Liver (tissue), 3 donors: ENCODE data around the gene KNG1.

ENCODE experiments used
- EGR1 ChIP-seq, 2 donors: IDR thresholded peaks; 2 replicates each; pipeline ENCODE4 v1.6.1; 2016 to 2018; ENCODE audit warnings: antibody characterized with exemption in 2 of 2, low read depth in 2 of 2
- FOXA1 ChIP-seq: IDR thresholded peaks from 2 replicates; pipeline ENCODE4 v1.6.1; 2016; ENCODE audit warnings: antibody characterized with exemption
- MAX ChIP-seq: IDR thresholded peaks from 2 replicates; pipeline ENCODE4 v1.6.1; 2016; ENCODE audit warnings: antibody characterized with exemption
- RAD21 ChIP-seq, 2 donors: IDR thresholded peaks; 2 replicates each; pipeline ENCODE4 v1.6.1; 2016; ENCODE audit warnings: antibody characterized with exemption in 2 of 2, mild to moderate bottlenecking in 2 of 2
- TF ChIP-seq, protein P1 (sequence below): fragments of 150-350 bp; IDR thresholded peaks from 2 replicates; pipeline ENCODE4 v1.5.1; 2017; ENCODE audit warnings: improper control_type of control experiment, low read depth, low read length; ENCODE audit not compliant: missing input control
- donor health status: healthy.
- donor health status: healthy.

- TF ChIP-seq RAD21 (IDR thresholded peaks at IDR 0.05): peak in 1 of 2 donors; percentile 12
- peak; percentile 83 for TF ChIP-seq FOXA1
- TF ChIP-seq, protein P1, sequence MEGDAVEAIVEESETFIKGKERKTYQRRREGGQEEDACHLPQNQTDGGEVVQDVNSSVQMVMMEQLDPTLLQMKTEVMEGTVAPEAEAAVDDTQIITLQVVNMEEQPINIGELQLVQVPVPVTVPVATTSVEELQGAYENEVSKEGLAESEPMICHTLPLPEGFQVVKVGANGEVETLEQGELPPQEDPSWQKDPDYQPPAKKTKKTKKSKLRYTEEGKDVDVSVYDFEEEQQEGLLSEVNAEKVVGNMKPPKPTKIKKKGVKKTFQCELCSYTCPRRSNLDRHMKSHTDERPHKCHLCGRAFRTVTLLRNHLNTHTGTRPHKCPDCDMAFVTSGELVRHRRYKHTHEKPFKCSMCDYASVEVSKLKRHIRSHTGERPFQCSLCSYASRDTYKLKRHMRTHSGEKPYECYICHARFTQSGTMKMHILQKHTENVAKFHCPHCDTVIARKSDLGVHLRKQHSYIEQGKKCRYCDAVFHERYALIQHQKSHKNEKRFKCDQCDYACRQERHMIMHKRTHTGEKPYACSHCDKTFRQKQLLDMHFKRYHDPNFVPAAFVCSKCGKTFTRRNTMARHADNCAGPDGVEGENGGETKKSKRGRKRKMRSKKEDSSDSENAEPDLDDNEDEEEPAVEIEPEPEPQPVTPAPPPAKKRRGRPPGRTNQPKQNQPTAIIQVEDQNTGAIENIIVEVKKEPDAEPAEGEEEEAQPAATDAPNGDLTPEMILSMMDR: no peak
- peak; percentile 9 for TF ChIP-seq MAX
- TF ChIP-seq EGR1 (IDR thresholded peaks at IDR 0.05; ENCODE audit: low read depth in 2 of 2): no peak
Observed at GRCh38 chr3:186742618-186743380, 25.6 kb downstream of the KNG1 start.
